ENCODE data around the gene TPST1.

- TF ChIP-seq, protein P1, sequence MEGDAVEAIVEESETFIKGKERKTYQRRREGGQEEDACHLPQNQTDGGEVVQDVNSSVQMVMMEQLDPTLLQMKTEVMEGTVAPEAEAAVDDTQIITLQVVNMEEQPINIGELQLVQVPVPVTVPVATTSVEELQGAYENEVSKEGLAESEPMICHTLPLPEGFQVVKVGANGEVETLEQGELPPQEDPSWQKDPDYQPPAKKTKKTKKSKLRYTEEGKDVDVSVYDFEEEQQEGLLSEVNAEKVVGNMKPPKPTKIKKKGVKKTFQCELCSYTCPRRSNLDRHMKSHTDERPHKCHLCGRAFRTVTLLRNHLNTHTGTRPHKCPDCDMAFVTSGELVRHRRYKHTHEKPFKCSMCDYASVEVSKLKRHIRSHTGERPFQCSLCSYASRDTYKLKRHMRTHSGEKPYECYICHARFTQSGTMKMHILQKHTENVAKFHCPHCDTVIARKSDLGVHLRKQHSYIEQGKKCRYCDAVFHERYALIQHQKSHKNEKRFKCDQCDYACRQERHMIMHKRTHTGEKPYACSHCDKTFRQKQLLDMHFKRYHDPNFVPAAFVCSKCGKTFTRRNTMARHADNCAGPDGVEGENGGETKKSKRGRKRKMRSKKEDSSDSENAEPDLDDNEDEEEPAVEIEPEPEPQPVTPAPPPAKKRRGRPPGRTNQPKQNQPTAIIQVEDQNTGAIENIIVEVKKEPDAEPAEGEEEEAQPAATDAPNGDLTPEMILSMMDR (IDR thresholded peaks at IDR 0.05), result peak in 1 of 6 experiments; percentile 4
- TF ChIP-seq POLR2A (IDR thresholded peaks at IDR 0.05), result no peak
These were observed 76.8 kb downstream of the TPST1 start for GRCh38 chr7:66281678-66282590.

All from thyroid gland (tissue), 4 donors.